HG03575 (cell line): ENCODE measurements around the gene HIVEP3.

Source experiments
- ATAC-seq: cut with Tn5 transposase; IDR thresholded peaks from one replicate; pipeline ENCODE4 v1.9.1; 2021; ENCODE audit not compliant: unreplicated experiment, insufficient number of reproducible peaks, low FRiP score; ENCODE audit errors: extremely low read depth

The HIVEP3 gene

DNA sequence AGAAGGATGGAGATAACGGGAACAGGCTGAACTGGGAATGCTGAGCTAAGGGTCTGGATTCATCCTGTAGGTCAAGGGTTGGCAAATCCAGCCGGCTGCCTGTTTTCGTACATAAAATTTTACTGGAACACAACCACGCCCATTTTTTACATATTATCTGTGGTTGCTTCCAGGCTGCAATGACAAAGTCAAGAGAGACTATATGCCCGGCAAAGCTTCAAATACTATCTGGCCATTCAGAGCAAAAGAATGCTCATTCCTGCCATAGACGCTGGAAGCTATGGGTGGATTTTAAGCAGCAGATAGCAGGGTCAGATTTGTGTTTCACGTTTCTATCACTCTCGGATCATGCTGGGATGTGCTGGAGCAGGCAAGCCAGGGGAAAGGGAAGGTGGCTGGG is 296.3 kb downstream of the HIVEP3 start:
- no peak for ATAC-seq

DNA sequence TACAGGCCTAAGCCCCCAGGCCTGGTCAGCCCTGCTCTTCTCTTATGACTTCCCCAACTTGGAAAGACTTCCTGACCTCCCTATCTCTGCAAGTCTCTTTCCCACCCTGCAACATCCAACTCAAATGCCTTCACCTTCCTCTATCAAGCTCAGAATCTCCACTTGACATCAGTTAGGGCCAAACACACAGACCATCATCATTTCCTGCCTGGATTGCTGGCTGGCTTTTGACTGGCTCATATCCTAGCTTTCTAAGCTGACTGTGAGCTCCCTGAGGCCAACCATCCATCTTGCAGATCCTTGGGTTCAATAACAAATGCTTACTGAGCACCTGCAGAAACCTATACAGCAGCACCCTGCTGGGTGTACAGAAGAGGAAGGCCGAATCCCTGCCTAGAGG is 296.9 kb downstream of the HIVEP3 start:
- ATAC-seq, result no peak

DNA sequence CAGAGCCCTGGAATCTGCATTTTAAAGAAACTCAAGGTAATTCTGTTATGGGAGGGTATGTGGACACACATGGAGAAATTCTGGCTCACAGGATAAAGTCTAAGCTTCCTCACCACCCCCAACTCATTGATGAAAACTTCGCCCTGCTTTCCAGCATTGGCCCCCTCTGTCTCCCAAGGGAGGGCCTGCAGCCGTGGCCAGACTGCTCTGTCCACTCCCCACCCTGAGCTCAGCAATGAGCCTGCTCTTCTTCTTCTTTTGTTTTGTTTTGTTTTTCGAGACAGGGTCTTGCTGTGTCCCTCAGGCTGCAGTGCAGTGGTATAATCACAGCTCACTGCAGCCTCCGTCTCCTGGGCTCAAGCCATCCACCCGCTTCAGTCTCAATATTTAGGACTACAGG is 297.5 kb downstream of the HIVEP3 start:
- no peak for ATAC-seq

DNA sequence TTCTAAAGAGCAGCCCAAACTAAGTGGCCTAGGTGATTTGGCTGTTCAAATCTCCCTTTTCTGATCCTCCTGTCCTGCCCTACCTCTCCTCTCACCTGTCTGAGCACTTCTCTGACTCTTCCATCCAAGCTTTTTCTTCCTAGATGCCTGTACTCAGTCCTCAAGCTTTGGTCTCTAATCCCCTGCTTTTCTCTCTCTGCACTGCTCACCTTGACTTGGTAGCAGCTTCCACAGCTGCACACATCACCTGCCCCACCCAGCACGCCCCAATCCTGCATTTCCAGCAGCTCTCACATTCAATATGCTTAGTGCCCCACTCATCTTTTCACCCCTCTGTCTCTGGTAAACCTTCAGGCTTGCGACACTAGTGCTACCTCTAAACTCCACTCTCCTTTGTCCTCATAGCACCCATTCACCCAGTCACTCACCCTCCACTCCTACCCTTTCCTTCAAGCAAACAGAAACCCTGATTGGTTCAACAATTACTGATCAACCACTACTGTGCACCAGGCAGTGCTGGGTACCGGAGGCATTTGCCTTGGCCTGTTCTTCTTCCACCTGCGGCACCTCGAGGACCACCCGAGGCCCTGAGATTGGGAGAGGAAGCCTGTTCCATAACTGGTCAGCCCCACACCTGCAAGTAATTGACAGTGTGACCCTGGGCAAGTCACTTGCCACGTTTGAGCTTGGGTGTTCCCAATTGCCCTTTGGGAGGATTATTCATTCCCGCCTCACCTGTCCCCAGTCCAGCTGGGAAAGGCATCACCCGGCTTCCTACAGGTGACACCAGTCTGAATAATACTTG is 298.2 kb downstream of the HIVEP3 start:
- no peak for ATAC-seq

DNA sequence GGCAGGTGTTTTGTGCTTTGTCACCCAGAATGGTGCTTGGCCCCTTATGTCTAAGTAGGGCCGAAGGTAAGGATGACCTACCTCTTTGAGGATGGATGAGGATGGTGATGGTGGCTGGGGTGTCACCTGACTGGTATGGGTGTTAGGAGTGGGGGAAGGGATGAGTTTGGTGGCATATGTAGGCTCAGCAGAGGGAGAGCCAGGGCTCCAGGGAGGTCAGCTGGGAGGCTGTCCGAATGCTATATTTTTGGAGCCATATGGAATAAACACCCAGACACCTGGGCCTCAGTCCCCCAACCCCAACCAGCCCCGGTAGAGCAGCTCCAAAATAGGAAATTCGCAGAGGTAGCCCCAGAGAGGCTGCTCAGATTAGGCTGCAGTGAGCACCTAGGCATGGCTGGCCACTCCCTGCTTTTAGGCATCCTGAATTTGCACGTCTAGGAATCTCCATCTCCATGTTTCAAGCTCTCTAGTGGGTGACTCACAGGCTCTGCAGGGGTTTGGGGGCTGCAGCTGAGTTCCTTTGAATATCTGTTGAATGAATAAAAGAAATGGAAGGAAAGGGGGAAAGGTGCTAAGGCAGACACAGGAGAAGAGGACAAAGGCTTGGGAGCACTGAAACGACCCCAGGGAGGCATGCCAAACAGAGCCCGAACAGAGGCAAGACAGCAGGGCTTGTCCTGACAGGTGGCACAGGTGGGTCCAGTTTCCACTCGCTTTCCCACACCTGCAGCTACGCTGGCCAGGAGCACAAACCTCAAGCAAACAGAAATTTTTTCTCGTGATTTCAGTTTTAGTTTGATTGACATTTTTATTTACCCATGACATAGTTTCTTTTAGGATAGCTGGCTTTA is 299.0 kb downstream of the HIVEP3 start:
- ATAC-seq, result no peak

DNA sequence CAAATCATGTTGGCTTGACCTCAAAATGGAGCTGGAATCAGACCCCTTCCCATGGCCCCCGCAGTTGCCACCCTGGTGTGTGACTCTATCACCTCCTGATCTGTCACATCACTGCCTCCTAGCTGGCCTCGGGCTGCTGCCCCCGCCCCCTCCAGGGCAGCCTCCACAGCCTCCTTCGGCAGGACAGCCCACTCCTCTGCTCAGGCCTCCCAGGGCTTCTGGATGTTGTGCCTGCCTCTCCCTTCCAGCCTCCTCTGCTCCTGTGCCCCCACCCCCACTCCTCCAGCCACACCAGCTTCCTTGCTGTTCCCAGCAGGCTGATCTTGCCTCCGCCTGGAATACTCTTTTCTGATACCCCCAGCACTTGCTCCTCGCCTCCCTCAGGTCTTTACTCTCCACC is 299.9 kb downstream of the HIVEP3 start:
- no peak for ATAC-seq

DNA sequence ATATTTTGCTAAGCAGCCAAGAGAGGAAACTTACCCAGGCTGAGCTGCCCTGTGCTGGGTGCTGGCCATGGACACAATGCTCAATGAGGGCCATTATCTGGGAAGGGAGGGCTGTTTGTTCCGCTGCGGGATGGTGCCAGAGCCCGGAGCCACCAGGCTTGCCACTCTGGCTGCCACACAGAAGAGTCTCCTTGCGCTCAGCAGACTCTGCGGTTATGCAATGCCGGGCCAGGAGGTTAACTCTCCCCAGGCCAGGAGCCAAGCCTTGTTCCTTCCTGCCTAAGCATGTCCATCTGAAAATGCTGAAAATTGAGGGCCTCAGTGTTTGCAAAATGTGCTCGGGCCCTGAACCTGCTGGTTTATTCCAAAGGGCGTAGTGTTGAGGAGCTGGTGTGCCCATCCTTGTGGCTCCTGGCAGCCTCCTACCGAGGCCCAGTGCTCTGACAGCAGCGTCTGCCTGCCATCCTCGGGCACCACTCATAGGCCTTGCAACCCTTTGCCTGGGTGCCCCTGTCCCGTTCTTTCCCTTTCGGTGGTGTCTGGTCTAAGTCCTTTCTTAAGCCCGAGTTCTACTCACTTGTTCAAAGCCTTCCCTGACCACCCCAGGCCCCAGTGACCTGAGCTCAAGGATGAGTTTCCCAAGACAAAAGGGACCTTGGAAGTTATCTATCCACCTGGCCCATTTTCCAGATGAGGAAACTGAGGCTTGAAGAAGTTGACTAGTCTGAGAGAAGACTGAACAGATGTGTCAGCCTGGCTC is 300.5 kb downstream of the HIVEP3 start:
- ATAC-seq, result no peak

DNA sequence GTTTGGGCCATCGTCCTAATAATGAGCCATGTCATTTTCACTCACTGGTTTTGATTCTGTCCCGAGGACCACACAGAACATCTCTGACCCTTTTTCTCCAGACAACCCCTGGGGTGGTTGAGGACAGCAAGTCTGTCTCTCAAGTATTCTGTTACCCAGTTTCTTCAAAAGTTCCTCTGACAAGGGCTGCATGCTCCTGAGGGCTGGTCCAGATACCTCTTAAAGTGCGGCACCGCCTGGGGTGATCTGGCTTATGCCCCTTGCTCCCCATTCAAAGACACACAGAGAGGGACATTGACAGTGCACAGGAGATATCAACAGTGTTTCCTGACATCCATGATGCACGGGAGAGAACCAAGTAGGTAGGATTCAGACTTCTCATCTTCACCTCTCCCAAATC is 301.4 kb downstream of the HIVEP3 start:
- no peak for ATAC-seq

DNA sequence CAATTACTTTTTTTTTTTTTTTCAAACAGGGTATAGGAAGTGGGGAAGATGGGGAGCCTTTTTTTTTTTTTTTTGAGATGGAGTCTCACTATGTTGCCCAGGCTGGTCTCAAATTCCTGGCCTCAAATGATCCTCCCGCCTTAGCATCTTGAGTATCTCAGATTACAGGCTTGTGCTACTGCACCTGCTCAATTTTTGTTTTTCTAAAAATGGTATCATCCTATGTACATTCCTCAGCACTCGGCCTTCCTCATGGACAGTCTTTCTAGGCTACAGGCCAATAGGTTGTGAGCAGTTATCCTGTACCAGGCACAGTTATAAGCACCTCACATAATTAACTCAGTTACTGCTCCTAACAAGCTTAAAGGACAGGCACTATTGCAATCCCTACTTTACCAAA is 302.2 kb downstream of the HIVEP3 start:
- no peak for ATAC-seq

DNA sequence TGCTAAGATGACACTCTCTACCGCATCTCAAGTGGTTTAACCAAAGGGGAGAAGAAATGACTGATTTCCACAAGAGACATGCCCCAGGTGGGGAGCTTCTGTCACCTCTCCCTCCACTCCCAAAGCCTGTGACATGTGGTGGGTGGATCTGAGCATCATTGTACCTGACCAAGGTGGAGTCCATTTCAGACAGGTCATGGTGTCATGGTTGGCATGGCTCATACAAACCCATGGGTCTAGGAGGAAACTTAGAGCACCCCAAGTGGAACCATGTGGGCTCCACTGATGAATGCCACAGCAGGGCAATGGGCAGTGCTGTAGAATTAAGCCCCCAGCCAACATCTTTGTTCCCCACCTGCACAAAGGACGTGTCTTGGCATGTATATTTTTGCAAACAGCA is 302.7 kb downstream of the HIVEP3 start:
- ATAC-seq, result no peak

DNA sequence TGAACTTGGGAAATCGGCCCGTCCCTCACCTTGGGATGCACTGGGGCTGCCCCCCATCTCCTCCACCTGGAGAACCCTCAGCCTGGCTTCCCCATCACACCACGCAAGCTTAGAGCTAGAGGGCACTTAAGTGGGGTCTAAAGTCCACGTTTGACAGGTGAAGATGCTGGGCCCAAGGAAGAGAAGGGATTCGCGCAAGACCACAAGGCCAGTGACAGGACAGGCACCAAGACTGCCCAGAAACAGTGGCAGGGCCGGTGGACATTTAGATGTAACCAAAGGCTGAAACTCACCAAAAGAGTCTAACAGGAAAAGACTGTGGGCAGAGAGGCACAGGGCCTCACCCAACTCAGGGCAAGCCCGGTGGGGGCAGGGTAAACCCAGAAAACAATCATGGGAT is 303.4 kb downstream of the HIVEP3 start:
- no peak for ATAC-seq

DNA sequence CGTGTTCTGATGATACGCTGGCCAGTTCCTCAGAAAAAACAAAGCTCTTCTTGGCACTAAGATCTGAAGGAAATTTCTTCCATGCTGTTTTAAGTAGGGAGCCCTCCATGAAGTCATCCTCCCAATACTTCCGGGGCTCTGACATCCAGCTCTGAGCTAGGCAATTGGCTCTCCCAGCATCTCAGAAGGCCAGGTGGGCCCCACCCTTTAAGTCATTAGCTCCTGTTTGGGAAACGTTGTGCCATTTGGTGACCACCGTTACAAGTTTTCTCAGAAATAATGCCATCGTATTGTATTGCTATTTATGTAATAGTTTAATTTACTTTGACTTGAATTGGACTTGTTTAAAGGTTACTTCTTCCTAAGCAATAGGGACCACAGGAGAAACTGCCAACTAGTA is 303.9 kb downstream of the HIVEP3 start:
- no peak for ATAC-seq

DNA sequence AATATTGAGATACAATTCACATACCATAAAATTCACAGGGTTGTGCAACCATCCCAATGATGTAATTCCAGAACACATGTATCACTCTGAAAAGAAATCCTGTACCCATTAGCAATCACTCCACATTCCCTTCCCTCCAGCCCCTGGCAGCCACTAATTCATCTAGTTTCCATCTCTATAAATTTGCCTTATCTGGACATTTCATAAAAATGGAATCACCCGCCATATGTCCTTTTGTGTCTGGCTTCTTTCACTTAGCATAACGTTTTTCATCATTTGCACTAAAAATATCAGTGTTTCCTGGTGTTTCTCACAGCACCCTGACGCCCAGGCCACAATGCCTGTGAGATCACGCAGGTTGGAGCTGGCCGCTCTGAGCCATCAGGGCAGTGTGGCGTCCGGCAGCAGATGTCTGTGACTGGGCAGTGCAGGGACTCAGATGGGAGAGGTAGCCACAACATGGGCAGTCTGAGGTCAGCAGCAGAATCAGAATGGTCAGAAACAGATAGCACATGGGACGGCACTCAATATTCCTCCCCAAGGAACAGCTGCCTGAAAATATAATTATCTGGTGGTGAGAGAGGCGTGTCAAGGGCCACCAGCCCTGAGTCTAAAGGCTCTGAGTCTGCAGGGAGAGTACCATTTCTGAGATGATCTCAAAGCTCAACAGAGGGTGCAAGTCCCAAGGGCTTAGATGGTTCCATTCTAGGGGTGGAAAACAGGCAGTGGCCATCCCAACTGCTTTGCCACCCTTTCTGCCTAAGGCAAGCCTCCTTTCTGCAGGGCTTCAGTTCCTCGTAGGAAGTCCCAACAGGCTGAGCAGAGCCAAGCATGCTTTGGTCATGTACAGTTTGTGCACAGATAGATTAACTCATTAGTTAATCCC is 304.8 kb downstream of the HIVEP3 start:
- no peak for ATAC-seq

DNA sequence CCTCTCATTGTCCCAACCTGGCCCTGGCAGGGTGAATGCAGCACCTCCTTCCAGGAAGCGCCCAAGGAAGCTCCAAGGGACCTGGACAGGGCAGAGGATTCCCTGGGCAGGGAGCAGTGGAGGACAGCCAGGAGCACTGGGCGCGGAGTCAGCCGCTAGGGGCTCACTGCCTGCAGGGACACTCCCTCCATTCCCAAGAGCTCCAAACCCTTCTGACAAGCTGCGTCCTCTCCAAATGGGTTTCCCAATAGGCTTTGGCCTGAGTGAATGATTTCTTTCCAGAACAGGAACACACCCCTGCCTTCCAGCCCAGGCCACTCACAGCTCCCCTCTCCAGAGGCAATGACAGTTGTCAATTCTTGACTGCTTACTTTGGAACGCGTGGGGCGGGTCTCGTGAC is 305.8 kb downstream of the HIVEP3 start:
- no peak for ATAC-seq

DNA sequence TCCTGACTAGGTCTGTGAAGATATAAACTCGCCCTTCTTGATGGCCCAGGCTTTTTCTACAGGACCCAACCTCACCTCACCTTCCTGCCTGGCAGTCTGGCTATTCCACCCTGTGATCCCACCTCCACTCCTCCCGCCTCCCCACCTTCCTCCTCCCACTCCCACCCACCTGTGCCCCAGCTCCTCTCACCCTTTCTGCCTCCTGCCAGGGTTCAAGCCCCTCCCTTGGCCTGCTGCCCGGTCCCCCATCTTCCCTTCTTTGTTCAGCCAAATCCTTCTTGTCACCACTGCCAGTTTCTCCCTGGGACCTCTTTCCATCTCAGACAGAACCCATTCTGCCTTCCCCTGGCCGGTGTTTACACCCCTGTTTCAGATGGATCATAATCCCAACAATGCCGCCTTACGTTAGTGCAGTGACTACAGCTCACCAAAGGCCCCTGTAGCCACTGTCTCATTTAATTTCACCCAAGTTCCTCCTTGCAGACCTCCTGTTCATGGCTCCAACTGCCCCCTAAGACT is 306.7 kb downstream of the HIVEP3 start:
- no peak for ATAC-seq

DNA sequence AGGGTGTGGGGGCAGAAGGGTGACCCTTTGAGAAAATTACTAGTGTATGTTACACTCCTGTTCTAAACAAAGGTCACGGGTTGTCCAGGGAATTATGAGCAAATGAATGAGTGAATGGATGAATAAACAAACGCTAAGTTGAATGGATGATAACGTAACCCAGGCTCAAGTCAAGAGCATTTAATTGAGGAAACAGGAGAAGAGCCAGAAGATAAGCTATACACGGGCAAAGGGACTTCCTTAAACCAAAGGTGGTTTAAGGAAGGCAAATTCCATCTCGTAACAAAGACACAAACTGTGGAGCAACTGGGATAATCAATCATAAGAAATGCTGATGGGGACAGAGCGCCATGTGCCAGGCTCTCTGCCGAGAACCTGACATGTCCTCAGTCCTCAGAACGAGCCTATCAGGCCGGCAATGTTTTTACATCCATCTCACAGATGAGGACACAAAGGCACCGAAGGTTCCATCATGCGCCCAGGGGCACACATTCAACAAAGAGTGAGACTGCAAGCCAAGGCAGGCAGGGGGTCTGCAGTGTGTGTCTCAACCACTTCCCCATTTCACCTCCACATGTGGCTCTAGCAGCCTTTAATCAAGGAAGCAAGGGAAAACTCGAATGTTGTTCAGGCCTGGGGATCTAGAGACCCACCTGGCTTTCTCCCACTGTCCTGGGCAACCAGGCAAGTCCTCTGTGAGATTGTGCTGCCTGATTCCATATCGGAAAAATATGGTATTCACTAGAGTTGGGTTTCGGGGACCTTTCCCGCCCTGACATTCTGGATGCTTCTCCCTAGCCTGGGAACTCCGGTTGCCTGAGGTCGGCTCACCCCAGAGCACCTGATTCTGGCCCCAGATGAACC is 307.4 kb downstream of the HIVEP3 start:
- ATAC-seq, result no peak

DNA sequence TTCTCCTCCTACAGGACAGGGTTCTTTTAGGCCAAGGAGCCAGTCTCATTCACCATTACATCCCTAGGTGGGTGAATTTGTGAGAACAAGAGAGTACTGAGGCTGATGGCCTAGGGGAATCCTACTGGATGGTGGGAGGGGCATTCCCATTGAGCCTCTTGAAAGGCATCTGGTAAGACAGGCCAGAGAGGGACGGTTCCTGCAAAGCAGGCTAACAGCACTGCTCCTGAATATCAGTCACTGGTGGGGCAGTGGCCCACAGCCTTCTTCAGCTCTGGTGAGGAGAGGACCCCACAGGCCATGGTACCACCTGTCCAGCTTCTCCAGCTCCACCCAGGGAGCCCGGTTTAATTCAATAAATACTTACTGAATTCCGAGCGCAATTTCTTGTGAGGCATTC is 308.4 kb downstream of the HIVEP3 start:
- no peak for ATAC-seq
